Fibroblast of lung (primary cell): ENCODE measurements around the gene DTX3. TPM values are rescaled to one million over a fixed set of nuclear protein-coding genes. Genes with fewer than 3 reads are reported as not detected.

Experiments used
- DNase-seq, 2 donors: peaks; one replicate each; pipeline versions ENCODE4 v3.0.0 to v3.0.0-alpha.2; 2010; ENCODE audit warnings: low read depth in 2 of 2
- H2AFZ ChIP-seq: 2 replicates; pipeline ENCODE4 v1.5.1; 2012; ENCODE audit warnings: low read length, control low read depth, inconsistent platforms
- H3K27ac ChIP-seq: 2 replicates; pipeline ENCODE4 v1.5.1; 2011; ENCODE audit warnings: low read length, control low read depth; ENCODE audit not compliant: insufficient read depth
- H3K27me3 ChIP-seq: 2 replicates; pipeline ENCODE4 v1.5.1; 2011; ENCODE audit warnings: mild to moderate bottlenecking, low read length; ENCODE audit not compliant: control insufficient read depth, insufficient read depth
- H3K36me3 ChIP-seq: 2 replicates; pipeline ENCODE4 v1.5.1; 2011; ENCODE audit warnings: low read length; ENCODE audit not compliant: control insufficient read depth, insufficient read depth
- H3K4me1 ChIP-seq: 2 replicates; pipeline ENCODE4 v1.5.1; 2011; ENCODE audit warnings: low read length; ENCODE audit not compliant: control insufficient read depth, insufficient read depth; ENCODE audit errors: extremely low read depth
- H3K4me2 ChIP-seq: 2 replicates; pipeline ENCODE4 v1.5.1; 2011; ENCODE audit warnings: low read length, control low read depth; ENCODE audit not compliant: insufficient read depth; ENCODE audit errors: extremely low read depth
- H3K4me3 ChIP-seq, 4 experiments: fragments of 200-600 bp in 1 of 4; sonication (generic) in 1 of 4; replicated peaks in 1 of 4; 2 replicates each; pipeline ENCODE4 v1.5.1; 2011 to 2016; ENCODE audit warnings: low read length in 4 of 4, low read depth in 3 of 4, mild to moderate bottlenecking in 3 of 4, control low read depth in 2 of 4, inconsistent platforms in 1 of 4, mixed read lengths in 1 of 4; ENCODE audit not compliant: insufficient read depth in 1 of 4; ENCODE audit errors: control extremely low read depth in 1 of 4
- H3K79me2 ChIP-seq: 2 replicates; pipeline ENCODE4 v1.5.1; 2012; ENCODE audit warnings: mild to moderate bottlenecking, low read length, inconsistent platforms; ENCODE audit not compliant: control insufficient read depth, insufficient read depth
- H3K9ac ChIP-seq: 2 replicates; pipeline ENCODE4 v1.5.1; 2011; ENCODE audit warnings: mild to moderate bottlenecking, low read length, control low read depth; ENCODE audit not compliant: insufficient read depth
- H3K9me3 ChIP-seq: 2 replicates; pipeline ENCODE4 v1.5.1; 2012; ENCODE audit warnings: low read depth, low read length; ENCODE audit not compliant: control insufficient read depth, insufficient read depth
- H4K20me1 ChIP-seq: 2 replicates; pipeline ENCODE4 v1.5.1; 2011; ENCODE audit warnings: low read length; ENCODE audit not compliant: control insufficient read depth, insufficient read depth; ENCODE audit errors: extremely low read depth
- EZH2 ChIP-seq: IDR thresholded peaks from 2 replicates; pipeline ENCODE4 v1.5.1; 2012; ENCODE audit warnings: low read length, control low read depth, mild to moderate bottlenecking; ENCODE audit errors: missing control alignments
- polyA plus RNA-seq, 2 donors: library from polyadenylated mRNA; depleted of rRNA in 1 of 2; stranded (reverse) in 1 of 2; unstranded in 1 of 2; fragments of >200 nt; gene quantifications; 2 replicates each; pipeline ENCODE4 v1.2.1, GENCODE V29; 2011 to 2012; ENCODE audit warnings: missing spikeins in 1 of 2
- total RNA-seq: library from RNA; depleted of rRNA; stranded (reverse); fragments of >200 nt; gene quantifications from 2 replicates; pipeline ENCODE4 v1.2.1, GENCODE V29; 2014
- TF ChIP-seq, protein P1 (sequence below), 2 donors: IDR thresholded peaks in 1 of 2; conservative IDR thresholded peaks in 1 of 2; 1 replicate in 1 of 2; 2 replicates in 1 of 2; pipeline ENCODE4 v1.5.1; 2011 to 2012; ENCODE audit warnings: low read length in 2 of 2, control low read depth in 1 of 2, inconsistent platforms in 1 of 2, low read depth in 1 of 2, mild to moderate bottlenecking in 1 of 2

The DTX3 gene
- total and polyA plus RNA-seq, 2 donors (not counting 1 experiment from before 2014, with no cell fraction given): 12.1 to 30.4 TPM

- Histone ChIP-seq H4K20me1 (no peaks in the 10 kb centered on the region), H3K9me3 (no peaks in the 10 kb centered on the region), H3K27me3 (peaks cover 6% of the 10 kb centered on the region), H3K4me1 (peaks cover 5% of the 10 kb centered on the region), H3K79me2 (no peaks in the 10 kb centered on the region), H3K4me3 (peak within 1 kb of the TSS; percentile 68 to 87 (median 78)), H3K36me3 (no peaks in the 10 kb centered on the region), H2AFZ (peak within 1 kb of the TSS; percentile 88), H3K9ac (peak within 1 kb of the TSS; percentile 48), H3K27ac (no peak within 1 kb of the TSS), H3K4me2 (peak within 1 kb of the TSS; percentile 91)
- TF ChIP-seq, protein P1, sequence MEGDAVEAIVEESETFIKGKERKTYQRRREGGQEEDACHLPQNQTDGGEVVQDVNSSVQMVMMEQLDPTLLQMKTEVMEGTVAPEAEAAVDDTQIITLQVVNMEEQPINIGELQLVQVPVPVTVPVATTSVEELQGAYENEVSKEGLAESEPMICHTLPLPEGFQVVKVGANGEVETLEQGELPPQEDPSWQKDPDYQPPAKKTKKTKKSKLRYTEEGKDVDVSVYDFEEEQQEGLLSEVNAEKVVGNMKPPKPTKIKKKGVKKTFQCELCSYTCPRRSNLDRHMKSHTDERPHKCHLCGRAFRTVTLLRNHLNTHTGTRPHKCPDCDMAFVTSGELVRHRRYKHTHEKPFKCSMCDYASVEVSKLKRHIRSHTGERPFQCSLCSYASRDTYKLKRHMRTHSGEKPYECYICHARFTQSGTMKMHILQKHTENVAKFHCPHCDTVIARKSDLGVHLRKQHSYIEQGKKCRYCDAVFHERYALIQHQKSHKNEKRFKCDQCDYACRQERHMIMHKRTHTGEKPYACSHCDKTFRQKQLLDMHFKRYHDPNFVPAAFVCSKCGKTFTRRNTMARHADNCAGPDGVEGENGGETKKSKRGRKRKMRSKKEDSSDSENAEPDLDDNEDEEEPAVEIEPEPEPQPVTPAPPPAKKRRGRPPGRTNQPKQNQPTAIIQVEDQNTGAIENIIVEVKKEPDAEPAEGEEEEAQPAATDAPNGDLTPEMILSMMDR (conservative IDR thresholded peaks at IDR 0.05 in 1 of 2, IDR thresholded peaks at IDR 0.05 in 1 of 2; ENCODE audit: low read depth in 1 of 2, low read length in 2 of 2): no peak
- no peak for TF ChIP-seq EZH2
- peak; percentile 36 to 50 for DNase-seq
These were observed 13.5 kb upstream of the DTX3 start, which contains the start of gene PIP4K2C for GRCh38 chr12:57590864-57591781. TSS of gene PIP4K2C (plus strand) at chr12:57591192. CDS start at chr12:57591290, 98 bp downstream.

GRCh38 chr12:57591782-57592325, 12.8 kb upstream of the DTX3 start:
- H3K27me3 ChIP-seq: peaks cover 4% of the 10 kb centered on the region
- peak overlapping the region; percentile 68 to 87 (median 78) for H3K4me3 ChIP-seq
- peak overlapping the region; percentile 88 for H2AFZ ChIP-seq
- DNase-seq: no peak
- H3K4me2 ChIP-seq: peak overlapping the region; percentile 91
- no peaks in the 10 kb centered on the region for H3K9me3 ChIP-seq
- H3K36me3 ChIP-seq: no peaks in the 10 kb centered on the region
- H3K27ac ChIP-seq: no peak overlapping the region
- H3K9ac ChIP-seq: no peak overlapping the region
- no peaks in the 10 kb centered on the region for H3K79me2 ChIP-seq
- no peaks in the 10 kb centered on the region for H4K20me1 ChIP-seq
- peaks cover 5% of the 10 kb centered on the region for H3K4me1 ChIP-seq
- TF ChIP-seq EZH2: no peak
- TF ChIP-seq, protein P1 (conservative IDR thresholded peaks at IDR 0.05 in 1 of 2, IDR thresholded peaks at IDR 0.05 in 1 of 2; ENCODE audit: low read depth in 1 of 2, low read length in 2 of 2): no peak

GRCh38 chr12:57592551-57593165, 12.0 kb upstream of the DTX3 start:
- peak in 1 of 2 donors; percentile 53 for DNase-seq
- H3K9me3 ChIP-seq: no peaks in the 10 kb centered on the region
- H3K79me2 ChIP-seq: no peaks in the 10 kb centered on the region
- H3K36me3 ChIP-seq: no peaks in the 10 kb centered on the region
- no peak overlapping the region for H2AFZ ChIP-seq
- no peaks in the 10 kb centered on the region for H4K20me1 ChIP-seq
- H3K27me3 ChIP-seq: peaks cover 2% of the 10 kb centered on the region
- no peak overlapping the region for H3K4me3 ChIP-seq
- peaks cover 5% of the 10 kb centered on the region for H3K4me1 ChIP-seq
- H3K9ac ChIP-seq: no peak overlapping the region
- H3K27ac ChIP-seq: no peak overlapping the region
- TF ChIP-seq, protein P1 (conservative IDR thresholded peaks at IDR 0.05 in 1 of 2, IDR thresholded peaks at IDR 0.05 in 1 of 2; ENCODE audit: low read depth in 1 of 2, low read length in 2 of 2): no peak
- no peak for TF ChIP-seq EZH2
- H3K4me2 ChIP-seq: no peak overlapping the region
